GM12872 (cell line): ENCODE data around the gene PCYOX1L.

Source experiments
- CTCF ChIP-seq: IDR thresholded peaks from 3 replicates; pipeline ENCODE4 v1.5.1; 2011; ENCODE audit warnings: low read depth, mild to moderate bottlenecking, low read length, moderate library complexity; ENCODE audit not compliant: insufficient read depth

Gene PCYOX1L

GRCh38 chr5:149401051-149401450, 43.2 kb downstream of the PCYOX1L start:
- TF ChIP-seq CTCF, result no peak

GRCh38 chr5:149402291-149402690, 44.4 kb downstream of the PCYOX1L start:
- TF ChIP-seq CTCF, result no peak

- no peak for TF ChIP-seq CTCF
These were observed 46.3 kb downstream of the PCYOX1L start for GRCh38 chr5:149403923-149404745.

- no peak for TF ChIP-seq CTCF
These were observed 47.1 kb downstream of the PCYOX1L start for GRCh38 chr5:149404746-149405549.

GRCh38 chr5:149405550-149406202, 47.8 kb downstream of the PCYOX1L start:
- no peak for TF ChIP-seq CTCF

- TF ChIP-seq CTCF, result no peak
These were observed 48.5 kb downstream of the PCYOX1L start for GRCh38 chr5:149406203-149406978.
